Mucosa of gallbladder (tissue), 1 donor: ENCODE measurements around the gene CRISP3. TPM values are rescaled to one million over a fixed set of nuclear protein-coding genes. Genes with fewer than 3 reads are reported as not detected.

Experiments used
- DNase-seq: peaks from one replicate; pipeline ENCODE4 v3.0.0-alpha.2; 2020; ENCODE audit warnings: low spot score
- total RNA-seq: library from RNA; stranded (reverse); gene quantifications from one replicate; pipeline ENCODE4 v1.2.1, GENCODE V29; 2021
- donor health status: DM: no; HTN: no; CAD: no.

Gene CRISP3
- total RNA-seq, 1 donor from 2014 or later = 7.5 TPM

DNA sequence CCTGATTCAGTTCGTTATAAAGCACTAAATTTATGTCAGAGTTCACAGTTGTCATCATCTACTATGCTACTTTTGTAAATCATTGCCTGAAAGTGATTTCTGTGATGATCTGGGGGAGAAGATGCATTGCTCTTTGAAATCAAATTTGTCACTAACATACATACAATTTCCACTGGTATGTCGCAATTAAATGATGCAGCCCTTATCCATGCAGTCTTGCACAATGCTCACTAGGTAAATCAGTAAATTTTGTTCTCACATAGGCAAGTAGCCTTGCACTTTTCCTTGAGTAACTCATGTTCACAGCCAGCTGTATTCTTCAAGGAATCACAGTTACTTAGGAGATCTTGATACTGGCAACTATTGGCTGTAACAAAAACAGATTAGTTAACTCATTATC, 51.7 kb downstream of the CRISP3 start:
- DNase-seq = no peak

Other genes starting within 250 kb of the CRISP3 start
- gene GLYATL3, start 244.5 kb downstream of the CRISP3 start, total RNA-seq = not detected
- gene C6orf141, start 193.7 kb downstream of the CRISP3 start, total RNA-seq = 70.0 TPM
- gene RHAG, start 107.5 kb downstream of the CRISP3 start, total RNA-seq = 0.52 TPM
- 9.8 TPM for gene CRISP2, start 30.8 kb downstream of the CRISP3 start, total RNA-seq
- not detected for gene PGK2, start 42.9 kb upstream of the CRISP3 start, total RNA-seq
- not detected for gene CRISP1, start 122.1 kb upstream of the CRISP3 start, total RNA-seq
- gene DEFB114, start 219.8 kb upstream of the CRISP3 start, total RNA-seq = not detected
- gene DEFB113, start 225.2 kb upstream of the CRISP3 start, total RNA-seq = not detected